H9 (cell line): ENCODE results near the gene STXBP5L. TPM values are rescaled to one million over a fixed set of nuclear protein-coding genes. Genes with fewer than 3 reads are reported as not detected.
"Not testable (repeated sequence)": the region's sequence is repeated elsewhere in the genome, so short reads cannot be mapped to it uniquely, and the experiment has no call there.

ENCODE experiments used
- DNase-seq: peaks from one replicate; pipeline ENCODE4 v3.0.0-alpha.2; 2017
- H2AFZ ChIP-seq: one replicate; pipeline ENCODE4 v1.6.1; 2013; ENCODE audit warnings: mild to moderate bottlenecking, low read length, control low read depth, moderate library complexity
- H2AK5ac ChIP-seq: 2 replicates; pipeline ENCODE4 v1.6.1; 2013; ENCODE audit warnings: low read length, control low read depth, mixed read lengths; ENCODE audit not compliant: insufficient read length
- H2BK120ac ChIP-seq: one replicate; pipeline ENCODE4 v1.6.1; 2013; ENCODE audit warnings: low read depth, mild to moderate bottlenecking, low read length, control low read depth, inconsistent platforms; ENCODE audit not compliant: poor library complexity, severe bottlenecking
- H2BK12ac ChIP-seq: 2 replicates; pipeline ENCODE4 v1.6.1; 2013; ENCODE audit warnings: low read length, control low read depth, mixed read lengths, low read depth; ENCODE audit not compliant: insufficient read length
- H2BK15ac ChIP-seq: 2 replicates; pipeline ENCODE4 v1.6.1; 2013; ENCODE audit warnings: low read depth, low read length, control low read depth
- H2BK20ac ChIP-seq: one replicate; pipeline ENCODE4 v1.6.1; 2013; ENCODE audit warnings: low read depth, mild to moderate bottlenecking, low read length, control low read depth, inconsistent platforms; ENCODE audit not compliant: poor library complexity, severe bottlenecking
- H2BK5ac ChIP-seq: 2 replicates; pipeline ENCODE4 v1.6.1; 2013; ENCODE audit warnings: low read length, control low read depth, mixed read lengths; ENCODE audit not compliant: insufficient read length
- H3K14ac ChIP-seq: 2 replicates; pipeline ENCODE4 v1.6.1; 2013; ENCODE audit warnings: low read length, control low read depth; ENCODE audit not compliant: insufficient read depth
- H3K18ac ChIP-seq: 2 replicates; pipeline ENCODE4 v1.6.1; 2013; ENCODE audit warnings: low read depth, mild to moderate bottlenecking, mixed read lengths, low read length, control low read depth; ENCODE audit not compliant: insufficient read length
- H3K23ac ChIP-seq: 2 replicates; pipeline ENCODE4 v1.6.1; 2013; ENCODE audit warnings: low read length, control low read depth, mixed read lengths, low read depth; ENCODE audit not compliant: insufficient read length
- H3K23me2 ChIP-seq: 2 replicates; pipeline ENCODE4 v1.6.1; 2013; ENCODE audit warnings: low read depth, mild to moderate bottlenecking, mixed read lengths, low read length, control low read depth; ENCODE audit not compliant: insufficient read length, poor library complexity, severe bottlenecking
- H3K27ac ChIP-seq: 2 replicates; pipeline ENCODE4 v1.5.1; 2013; ENCODE audit warnings: low read length, control low read depth, mixed read lengths, low read depth; ENCODE audit not compliant: insufficient read length
- H3K27me3 ChIP-seq: 2 replicates; pipeline ENCODE4 v1.6.1; 2013; ENCODE audit warnings: low read length, control low read depth, inconsistent platforms; ENCODE audit not compliant: insufficient read depth
- H3K4ac ChIP-seq: 2 replicates; pipeline ENCODE4 v1.6.1; 2013; ENCODE audit warnings: low read depth, mild to moderate bottlenecking, control low read depth, inconsistent platforms, low read length, moderate library complexity
- H3K4me1 ChIP-seq: 2 replicates; pipeline ENCODE4 v1.6.1; 2013; ENCODE audit warnings: low read length, control low read depth, inconsistent platforms; ENCODE audit not compliant: insufficient read depth
- H3K4me2 ChIP-seq: 2 replicates; pipeline ENCODE4 v1.6.1; 2013; ENCODE audit warnings: low read length, control low read depth, mixed read lengths; ENCODE audit not compliant: insufficient read length, insufficient read depth
- H3K56ac ChIP-seq: 2 replicates; pipeline ENCODE4 v1.6.1; 2013; ENCODE audit warnings: low read depth, mild to moderate bottlenecking, mixed read lengths, low read length, control low read depth; ENCODE audit not compliant: insufficient read length
- H3K79me1 ChIP-seq: 2 replicates; pipeline ENCODE4 v1.6.1; 2013; ENCODE audit warnings: low read depth, mild to moderate bottlenecking, moderate library complexity, low read length, control low read depth, inconsistent platforms; ENCODE audit not compliant: insufficient read depth, poor library complexity, severe bottlenecking
- H3K79me2 ChIP-seq: 2 replicates; pipeline ENCODE4 v1.6.1; 2013; ENCODE audit warnings: low read length, control low read depth, inconsistent platforms; ENCODE audit not compliant: insufficient read depth
- H3K9ac ChIP-seq: 2 replicates; pipeline ENCODE4 v1.6.1; 2013; ENCODE audit warnings: low read length, control low read depth, mixed read lengths; ENCODE audit not compliant: insufficient read length; ENCODE audit errors: extremely low read depth
- H3K9me3 ChIP-seq: one replicate; pipeline ENCODE4 v1.6.1; 2013; ENCODE audit warnings: low read depth, low read length, inconsistent platforms; ENCODE audit not compliant: control insufficient read depth
- H3T11ph ChIP-seq: one replicate; pipeline ENCODE4 v1.6.1; 2013; ENCODE audit warnings: mild to moderate bottlenecking, low read length, control low read depth, inconsistent platforms
- H4K20me1 ChIP-seq: one replicate; pipeline ENCODE4 v1.6.1; 2013; ENCODE audit not compliant: control insufficient read depth, insufficient read length, insufficient read depth
- H4K5ac ChIP-seq: 2 replicates; pipeline ENCODE4 v1.6.1; 2013; ENCODE audit warnings: low read depth, mild to moderate bottlenecking, mixed read lengths, low read length, control low read depth; ENCODE audit not compliant: insufficient read length
- H4K8ac ChIP-seq: replicated peaks from 2 replicates; pipeline ENCODE4 v1.6.1; 2013; ENCODE audit warnings: low read length, control low read depth, mixed read lengths, low read depth; ENCODE audit not compliant: insufficient read length
- H4K91ac ChIP-seq: 2 replicates; pipeline ENCODE4 v1.6.1; 2013; ENCODE audit warnings: low read depth, mild to moderate bottlenecking, moderate library complexity, mixed read lengths, low read length, control low read depth; ENCODE audit not compliant: insufficient read length
- H3K27ac Mint-ChIP-seq, 3 experiments: 2 replicates in 2 of 3; 3 replicates in 1 of 3; pipeline ENCODE4 v1.8.0; 2020 to 2021; ENCODE audit warnings: mixed read lengths in 3 of 3, mild to moderate bottlenecking in 1 of 3, moderate library complexity in 1 of 3
- H3K27me3 Mint-ChIP-seq: 2 replicates; pipeline ENCODE4 v1.8.0; 2021; ENCODE audit warnings: low read depth, mild to moderate bottlenecking, moderate library complexity, mixed read lengths
- H3K36me3 Mint-ChIP-seq, 3 experiments: 2 replicates in 2 of 3; 3 replicates in 1 of 3; pipeline ENCODE4 v1.8.0; 2020 to 2021; ENCODE audit warnings: low read depth in 3 of 3, mixed read lengths in 3 of 3; ENCODE audit not compliant: insufficient read depth in 1 of 3
- H3K4me1 Mint-ChIP-seq, 2 experiments: 2 replicates each; pipeline ENCODE4 v1.8.0; 2020; ENCODE audit warnings: mixed read lengths in 2 of 2
- H3K4me3 Mint-ChIP-seq, 2 experiments: 2 replicates in 1 of 2; 3 replicates in 1 of 2; pipeline ENCODE4 v1.8.0; 2020 to 2021; ENCODE audit warnings: mild to moderate bottlenecking in 2 of 2, mixed read lengths in 2 of 2, moderate library complexity in 1 of 2
- H3K9me3 Mint-ChIP-seq, 2 experiments: 2 replicates in 1 of 2; 3 replicates in 1 of 2; pipeline ENCODE4 v1.8.0; 2020; ENCODE audit warnings: mild to moderate bottlenecking in 2 of 2, mixed read lengths in 2 of 2, moderate library complexity in 1 of 2
- CTCF ChIP-seq: fragments of 200-600 bp; sonication (generic); conservative IDR thresholded peaks from 3 replicates; pipeline ENCODE4 v1.8.0; 2021; ENCODE audit warnings: antibody characterized with exemption, mild to moderate bottlenecking
- WGBS: extraction: QIAGEN DNeasy Blood & Tissue Kit; methylation state at CpG from one replicate; pipeline ENCODE4 v1.1.7; 2013; ENCODE audit warnings: missing lambda C conversion rate, low lambda C conversion rate, mixed read lengths; ENCODE audit not compliant: insufficient read length; ENCODE audit errors: extremely low coverage; 5-methylcytosine and 5-hydroxymethylcytosine counted together
- total RNA-seq: library from RNA; stranded (reverse); gene quantifications from 2 replicates; pipeline ENCODE4 v1.2.1, GENCODE V29; 2021

Gene STXBP5L
- total RNA-seq, 1 experiment from 2014 or later: 4.7 TPM

GRCh38 chr3:121443456-121443855, 535.5 kb downstream of the STXBP5L start:
- Mint-ChIP-seq H3K4me3 (no peak overlapping the region), H3K4me1 (no peaks in the 10 kb centered on the region), H3K27me3 (no peaks in the 10 kb centered on the region), H3K9me3 (no peaks in the 10 kb centered on the region), H3K36me3 (peaks cover 27 to 52% (median 51%) of the 10 kb centered on the region in 3 experiments), H3K27ac (peak overlapping the region in 1 of 3 experiments; percentile 9; a peak in 1 of 7 replicates)
- H3K79me1 ChIP-seq: no peaks in the 10 kb centered on the region
- no peak overlapping the region for H3K4ac ChIP-seq
- H3K4me2 ChIP-seq: no peak overlapping the region
- no peak overlapping the region for H2BK12ac ChIP-seq
- H4K5ac ChIP-seq: no peak overlapping the region
- no peaks in the 10 kb centered on the region for H3K27me3 ChIP-seq
- H3K23me2 ChIP-seq: no peaks in the 10 kb centered on the region
- H3K9me3 ChIP-seq: no peaks in the 10 kb centered on the region
- H3K56ac ChIP-seq: no peak overlapping the region
- no peak for TF ChIP-seq CTCF
- H2BK5ac ChIP-seq: no peak overlapping the region
- no peak overlapping the region for H4K8ac ChIP-seq
- H3K23ac ChIP-seq: no peak overlapping the region
- no peak overlapping the region for H2BK15ac ChIP-seq
- H3K79me2 ChIP-seq: no peaks in the 10 kb centered on the region
- H3K14ac ChIP-seq: no peak overlapping the region
- DNase-seq: no peak
- H2AFZ ChIP-seq: no peak overlapping the region
- no CpG with 5 or more reads among the region's 1 CpG for WGBS
- H3K4me1 ChIP-seq: no peaks in the 10 kb centered on the region
- no peak overlapping the region for H2BK120ac ChIP-seq
- no peak overlapping the region for H3K9ac ChIP-seq
- no peak overlapping the region for H2BK20ac ChIP-seq
- H3K27ac ChIP-seq: no peak overlapping the region
- H2AK5ac ChIP-seq: no peak overlapping the region
- H4K20me1 ChIP-seq: no peaks in the 10 kb centered on the region
- no peak overlapping the region for H3K18ac ChIP-seq
- no peak overlapping the region for H4K91ac ChIP-seq
- H3T11ph ChIP-seq: no peak overlapping the region

GRCh38 chr3:121451752-121452151, 543.7 kb downstream of the STXBP5L start:
- not testable (repeated sequence) for H2BK120ac ChIP-seq, H2AFZ ChIP-seq, H3K27ac ChIP-seq, H3T11ph ChIP-seq, H2BK15ac ChIP-seq, H4K20me1 ChIP-seq, H3K79me2 ChIP-seq, H2AK5ac ChIP-seq, H4K91ac ChIP-seq, H3K9ac ChIP-seq, H4K5ac ChIP-seq, H3K4me3 Mint-ChIP-seq, H2BK5ac ChIP-seq, DNase-seq, H3K27me3 Mint-ChIP-seq, H3K79me1 ChIP-seq, H3K14ac ChIP-seq, H2BK12ac ChIP-seq, H3K23ac ChIP-seq, H3K56ac ChIP-seq, H3K9me3 ChIP-seq, H3K27me3 ChIP-seq, H3K18ac ChIP-seq, H3K4ac ChIP-seq, H3K23me2 ChIP-seq, H3K4me2 ChIP-seq, H2BK20ac ChIP-seq, H4K8ac ChIP-seq, H3K4me1 ChIP-seq
- no CpG with 5 or more reads among the region's 12 CpGs for WGBS
- peaks cover 16 to 18% of the 10 kb centered on the region in 2 experiments for H3K9me3 Mint-ChIP-seq
- peaks cover 0 to 13% of the 10 kb centered on the region in 2 experiments; a peak in 2 of 4 replicates for H3K4me1 Mint-ChIP-seq
- H3K36me3 Mint-ChIP-seq: peaks cover 60 to 76% (median 71%) of the 10 kb centered on the region in 3 experiments
- H3K27ac Mint-ChIP-seq: peak overlapping the region in 2 of 3 experiments; percentile 39 to 59; a peak in 1 of 7 replicates
